GM12864 (cell line): Measurements from ENCODE around the gene ZNF518B.

Experiments
- DNase-seq: peaks from one replicate; pipeline ENCODE4 v3.0.0-alpha.2; 2011; ENCODE audit warnings: low read depth
- H3K4me3 ChIP-seq: 2 replicates; pipeline ENCODE4 v1.5.1; 2011; ENCODE audit warnings: mild to moderate bottlenecking, low read depth, low read length, control low read depth
- TF ChIP-seq, protein P1 (sequence below): IDR thresholded peaks from 2 replicates; pipeline ENCODE4 v1.5.1; 2011; ENCODE audit warnings: low read depth, mild to moderate bottlenecking, moderate library complexity, low read length, control low read depth, inconsistent platforms; ENCODE audit errors: missing control alignments

ZNF518B gene

GRCh38 chr4:10492464-10492863 is 35.2 kb upstream of the ZNF518B start:
- no peak for DNase-seq
- H3K4me3 ChIP-seq = no peak overlapping the region
- TF ChIP-seq, protein P1, sequence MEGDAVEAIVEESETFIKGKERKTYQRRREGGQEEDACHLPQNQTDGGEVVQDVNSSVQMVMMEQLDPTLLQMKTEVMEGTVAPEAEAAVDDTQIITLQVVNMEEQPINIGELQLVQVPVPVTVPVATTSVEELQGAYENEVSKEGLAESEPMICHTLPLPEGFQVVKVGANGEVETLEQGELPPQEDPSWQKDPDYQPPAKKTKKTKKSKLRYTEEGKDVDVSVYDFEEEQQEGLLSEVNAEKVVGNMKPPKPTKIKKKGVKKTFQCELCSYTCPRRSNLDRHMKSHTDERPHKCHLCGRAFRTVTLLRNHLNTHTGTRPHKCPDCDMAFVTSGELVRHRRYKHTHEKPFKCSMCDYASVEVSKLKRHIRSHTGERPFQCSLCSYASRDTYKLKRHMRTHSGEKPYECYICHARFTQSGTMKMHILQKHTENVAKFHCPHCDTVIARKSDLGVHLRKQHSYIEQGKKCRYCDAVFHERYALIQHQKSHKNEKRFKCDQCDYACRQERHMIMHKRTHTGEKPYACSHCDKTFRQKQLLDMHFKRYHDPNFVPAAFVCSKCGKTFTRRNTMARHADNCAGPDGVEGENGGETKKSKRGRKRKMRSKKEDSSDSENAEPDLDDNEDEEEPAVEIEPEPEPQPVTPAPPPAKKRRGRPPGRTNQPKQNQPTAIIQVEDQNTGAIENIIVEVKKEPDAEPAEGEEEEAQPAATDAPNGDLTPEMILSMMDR = no peak

DNA sequence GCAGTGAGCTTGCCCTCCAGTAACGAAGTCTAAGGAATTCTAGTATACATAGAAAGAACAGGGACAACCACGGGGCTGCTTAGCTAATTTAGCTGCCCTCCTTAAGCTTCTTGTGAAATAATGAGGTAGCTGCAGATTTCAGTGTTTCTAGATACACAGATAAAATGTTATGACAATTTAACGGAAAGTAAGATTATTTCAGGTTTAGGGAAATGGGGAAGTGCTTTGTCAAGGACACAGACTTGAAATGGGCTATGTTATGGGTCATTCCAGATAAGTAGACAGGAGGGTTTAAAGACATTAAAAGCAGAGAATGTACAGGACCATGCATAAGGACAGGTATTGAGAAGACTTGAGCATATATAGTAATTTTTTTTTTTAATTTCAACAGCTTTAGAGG is 34.2 kb upstream of the ZNF518B start:
- TF ChIP-seq, protein P1 = no peak
- DNase-seq = no peak
- H3K4me3 ChIP-seq = no peak overlapping the region

GRCh38 chr4:10490996-10491395 is 33.8 kb upstream of the ZNF518B start:
- DNase-seq = no peak
- TF ChIP-seq, protein P1 = no peak
- no peak overlapping the region for H3K4me3 ChIP-seq

GRCh38 chr4:10482913-10483312 is 25.7 kb upstream of the ZNF518B start:
- H3K4me3 ChIP-seq = no peak overlapping the region
- DNase-seq = no peak
- TF ChIP-seq, protein P1 = no peak

- H3K4me3 ChIP-seq = no peak overlapping the region
- TF ChIP-seq, protein P1 = no peak
- DNase-seq = no peak
Measured at GRCh38 chr4:10480616-10481015, 23.4 kb upstream of the ZNF518B start.

DNA sequence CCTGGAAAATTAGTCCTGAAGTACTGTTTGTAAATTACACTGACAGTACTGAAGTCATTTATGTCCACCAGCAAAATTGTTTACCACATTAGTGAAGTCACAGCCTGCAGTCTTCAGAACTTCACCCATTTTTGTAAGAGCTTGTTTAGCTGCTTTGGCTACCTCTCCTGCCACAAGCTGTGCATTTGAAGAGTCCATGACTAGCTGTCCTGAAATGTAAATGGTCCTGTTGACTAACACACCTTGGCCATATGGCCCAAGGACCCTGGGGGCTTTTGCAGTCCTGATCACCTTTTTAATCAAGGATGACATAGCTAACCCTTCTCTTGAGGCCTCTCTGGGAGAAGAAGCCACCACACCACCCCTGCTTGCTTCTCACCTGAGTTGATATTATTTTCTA is 21.4 kb upstream of the ZNF518B start:
- TF ChIP-seq, protein P1 = no peak
- H3K4me3 ChIP-seq = no peak overlapping the region
- DNase-seq = no peak

- no peak overlapping the region for H3K4me3 ChIP-seq
- TF ChIP-seq, protein P1 = no peak
- DNase-seq = no peak
Measured at GRCh38 chr4:10470505-10470904, 13.3 kb upstream of the ZNF518B start.
